ENCODE results near the gene SUSD6. TPM values are rescaled to one million over a fixed set of nuclear protein-coding genes. Genes with fewer than 3 reads are reported as not detected.

The SUSD6 gene
- total RNA-seq, 1 donor from 2014 or later, result 9.2 TPM

GRCh38 chr14:69671365-69672030 is 60.1 kb downstream of the SUSD6 start:
- DNase-seq (ENCODE audit: low read depth, low spot score), result no peak

- no peak for DNase-seq (ENCODE audit: low read depth, low spot score)
Observed at GRCh38 chr14:69672356-69672755, 61.0 kb downstream of the SUSD6 start.

GRCh38 chr14:69673104-69673503 is 61.7 kb downstream of the SUSD6 start:
- DNase-seq (ENCODE audit: low read depth, low spot score), result no peak

GRCh38 chr14:69673578-69674305 is 62.3 kb downstream of the SUSD6 start:
- no peak for DNase-seq (ENCODE audit: low read depth, low spot score)

DNA sequence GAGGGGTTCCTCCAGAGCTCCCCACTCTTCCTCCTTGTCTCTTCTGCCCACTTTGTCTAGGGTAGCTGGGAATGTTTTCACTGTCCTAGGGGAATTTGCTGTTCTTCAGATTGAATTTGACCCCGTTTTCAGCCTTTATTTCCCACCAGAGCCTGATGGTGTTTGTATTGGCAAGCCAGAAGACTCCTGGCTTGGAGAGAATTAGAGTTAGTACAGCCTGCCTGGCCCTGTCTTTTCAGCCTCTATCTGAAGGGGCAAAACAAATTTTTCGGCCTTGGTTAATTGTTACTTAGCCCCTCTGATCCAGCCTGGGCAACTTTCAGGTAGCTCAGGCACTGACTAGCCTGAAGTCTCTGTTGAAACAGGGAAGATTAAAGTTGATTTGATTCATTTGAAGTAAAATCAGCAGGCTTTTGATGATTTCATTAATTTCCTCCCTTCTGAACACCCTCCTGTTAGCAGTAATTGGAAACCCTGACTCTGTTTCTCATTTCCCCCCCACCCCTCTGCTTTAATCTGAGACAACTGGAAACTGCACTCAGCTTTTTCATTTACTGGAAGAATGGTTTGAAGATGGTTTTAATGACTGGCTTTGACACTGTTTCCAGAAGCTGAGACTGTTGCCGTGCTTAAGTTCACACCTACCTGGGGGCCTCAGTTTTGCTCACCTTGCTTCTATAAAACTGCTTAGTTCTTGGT is 63.3 kb downstream of the SUSD6 start:
- no peak for DNase-seq (ENCODE audit: low read depth, low spot score)

DNA sequence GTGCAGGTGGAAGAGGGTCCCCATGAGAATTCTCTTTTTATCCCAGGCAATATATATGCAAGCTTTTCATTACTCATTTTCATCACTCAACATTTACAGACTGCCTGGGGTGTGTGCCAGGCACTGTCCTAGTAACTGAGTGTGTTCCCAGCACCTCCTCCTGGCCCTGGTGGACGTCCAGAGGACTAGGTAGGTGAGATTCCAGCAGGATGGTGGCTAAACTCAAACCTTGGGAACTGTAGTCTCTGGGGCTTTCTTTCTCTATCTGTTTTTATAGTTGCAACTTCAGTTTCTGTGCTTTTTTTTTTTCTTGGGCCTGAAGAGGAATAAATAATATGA is 63.8 kb downstream of the SUSD6 start:
- no peak for DNase-seq (ENCODE audit: low read depth, low spot score)

- no peak for DNase-seq (ENCODE audit: low read depth, low spot score)
Observed at GRCh38 chr14:69675877-69676416, 64.6 kb downstream of the SUSD6 start.

DNA sequence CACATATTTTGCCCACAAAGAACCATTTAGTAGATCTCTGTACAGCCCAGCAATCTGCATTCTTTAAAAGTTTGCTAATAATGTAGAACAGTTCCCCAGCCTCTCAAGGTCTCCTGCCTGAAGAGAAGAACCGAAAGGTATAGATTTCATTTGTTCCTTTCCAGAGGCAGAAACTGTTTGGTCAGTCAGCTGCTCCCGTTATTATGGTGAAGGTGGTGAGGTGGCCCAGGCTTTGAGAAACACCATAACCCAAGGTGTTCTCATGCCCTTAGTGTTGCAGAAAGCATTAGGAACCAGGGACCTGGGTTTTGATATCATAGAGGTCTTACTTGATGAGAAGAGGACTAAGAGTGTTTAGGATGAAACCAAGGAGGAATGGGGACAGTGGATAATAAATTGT is 65.3 kb downstream of the SUSD6 start:
- no peak for DNase-seq (ENCODE audit: low read depth, low spot score)

- no peak for DNase-seq (ENCODE audit: low read depth, low spot score)
Observed at GRCh38 chr14:69680297-69680696, 68.9 kb downstream of the SUSD6 start.

- no peak for DNase-seq (ENCODE audit: low read depth, low spot score)
Observed at GRCh38 chr14:69682136-69682535, 70.7 kb downstream of the SUSD6 start.

DNA sequence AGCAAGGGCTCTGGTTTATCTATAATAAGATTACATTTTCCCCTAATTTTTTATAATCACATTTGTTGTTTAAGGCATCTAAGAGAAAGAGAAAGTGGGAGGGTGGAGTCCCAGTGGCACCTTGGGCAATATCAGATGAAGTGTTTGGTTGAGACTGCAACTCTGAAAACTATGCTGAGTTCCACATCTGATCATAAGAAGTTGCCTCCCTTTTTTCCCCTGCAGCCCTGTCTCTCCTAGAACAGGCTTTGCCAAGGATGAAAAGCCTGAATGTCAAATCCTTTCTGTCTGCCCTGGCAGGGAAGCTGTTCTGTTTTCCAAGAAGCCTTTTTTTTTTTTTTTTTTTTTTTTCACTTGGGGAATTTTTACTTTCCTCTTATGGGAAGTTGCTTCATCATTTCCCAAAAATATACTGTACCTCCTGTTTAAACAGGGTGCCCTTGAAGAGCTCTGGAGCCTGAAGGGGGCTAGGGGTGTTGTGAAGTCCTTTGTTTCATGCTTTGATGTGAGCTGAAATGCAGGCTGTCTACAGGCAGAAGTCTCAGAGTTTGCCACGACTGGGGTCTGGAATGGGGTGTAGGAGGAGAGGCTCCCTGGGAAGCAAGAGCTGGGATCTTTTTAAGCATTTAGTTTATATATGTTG is 71.3 kb downstream of the SUSD6 start:
- DNase-seq (ENCODE audit: low read depth, low spot score), result no peak

DNA sequence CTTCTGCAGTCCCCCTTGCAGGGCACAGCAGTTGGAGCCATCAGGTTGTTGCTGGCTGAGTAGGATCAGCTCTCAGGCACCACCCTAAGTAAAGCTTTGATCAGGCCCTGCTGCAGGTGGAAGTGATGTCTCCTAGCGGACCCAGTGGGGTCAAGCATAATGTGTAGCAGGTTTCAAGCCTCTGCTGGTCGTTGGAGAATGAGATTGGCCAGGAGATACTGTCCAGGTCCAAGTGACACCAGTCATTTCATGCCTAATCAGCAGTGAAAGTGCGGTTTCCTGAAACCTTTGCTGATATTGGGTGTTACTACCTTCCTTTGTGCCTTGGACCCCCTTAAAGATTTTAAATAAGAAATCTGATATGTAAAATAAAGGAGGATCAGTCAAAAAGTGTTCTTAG is 72.6 kb downstream of the SUSD6 start:
- DNase-seq (ENCODE audit: low read depth, low spot score), result no peak

DNA sequence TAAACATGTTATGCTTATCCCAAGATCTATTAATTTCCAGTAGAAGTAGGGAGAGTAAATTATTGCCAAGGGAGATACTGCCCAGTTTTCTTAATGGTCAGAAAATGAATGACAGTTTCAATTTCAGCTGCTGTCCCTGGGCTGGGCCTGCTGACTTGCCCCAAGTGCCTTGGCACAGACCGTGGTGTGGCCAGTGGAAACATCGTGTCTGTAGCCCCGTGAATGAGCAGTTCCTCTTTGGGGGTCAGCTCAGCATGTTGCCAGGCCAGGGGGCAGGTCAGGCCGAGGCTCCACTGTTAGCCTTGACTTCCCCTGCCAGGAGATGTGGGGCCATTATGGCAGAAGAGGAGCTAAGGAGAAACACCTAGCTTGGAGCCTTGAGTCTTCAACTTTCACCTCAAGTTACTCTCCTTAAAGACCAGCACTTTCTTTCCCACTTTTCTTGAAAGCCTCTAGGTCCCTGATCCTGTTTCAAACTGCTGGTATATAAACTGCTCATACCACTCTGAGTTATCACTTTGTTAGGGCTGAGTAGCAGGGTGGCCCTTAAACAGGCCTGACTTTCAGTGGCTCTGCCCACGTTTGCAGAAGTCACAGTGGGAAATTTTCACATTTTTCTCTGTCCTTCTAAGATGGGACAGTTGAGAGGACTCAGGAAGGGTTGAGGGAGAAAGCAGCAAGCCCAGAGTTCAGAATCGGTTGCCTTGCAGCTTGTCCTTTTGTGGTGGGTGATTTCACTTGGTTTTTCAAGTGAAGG is 73.2 kb downstream of the SUSD6 start:
- no peak for DNase-seq (ENCODE audit: low read depth, low spot score)

- no peak for DNase-seq (ENCODE audit: low read depth, low spot score)
Observed at GRCh38 chr14:69685218-69685616, 73.8 kb downstream of the SUSD6 start.

DNA sequence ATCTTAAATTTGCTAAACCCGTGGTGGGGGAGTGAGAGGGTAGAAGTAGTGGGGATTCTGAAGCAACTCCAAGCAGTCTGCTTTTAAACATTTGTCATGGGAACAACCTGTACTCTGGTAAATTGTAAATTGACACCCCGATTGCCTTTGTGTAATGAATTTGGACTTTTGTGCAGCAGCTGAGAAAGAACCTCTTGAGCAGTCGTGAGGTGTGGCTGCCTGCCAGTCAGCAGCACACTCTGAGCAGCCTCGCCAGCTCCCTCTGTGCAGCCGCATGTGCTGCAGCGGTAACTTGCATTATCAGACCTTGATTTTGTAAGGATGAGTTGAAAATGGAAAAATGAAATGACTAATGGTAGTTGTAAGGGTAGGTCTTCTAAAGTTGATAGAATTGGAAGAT is 74.3 kb downstream of the SUSD6 start:
- DNase-seq (ENCODE audit: low read depth, low spot score), result no peak

DNA sequence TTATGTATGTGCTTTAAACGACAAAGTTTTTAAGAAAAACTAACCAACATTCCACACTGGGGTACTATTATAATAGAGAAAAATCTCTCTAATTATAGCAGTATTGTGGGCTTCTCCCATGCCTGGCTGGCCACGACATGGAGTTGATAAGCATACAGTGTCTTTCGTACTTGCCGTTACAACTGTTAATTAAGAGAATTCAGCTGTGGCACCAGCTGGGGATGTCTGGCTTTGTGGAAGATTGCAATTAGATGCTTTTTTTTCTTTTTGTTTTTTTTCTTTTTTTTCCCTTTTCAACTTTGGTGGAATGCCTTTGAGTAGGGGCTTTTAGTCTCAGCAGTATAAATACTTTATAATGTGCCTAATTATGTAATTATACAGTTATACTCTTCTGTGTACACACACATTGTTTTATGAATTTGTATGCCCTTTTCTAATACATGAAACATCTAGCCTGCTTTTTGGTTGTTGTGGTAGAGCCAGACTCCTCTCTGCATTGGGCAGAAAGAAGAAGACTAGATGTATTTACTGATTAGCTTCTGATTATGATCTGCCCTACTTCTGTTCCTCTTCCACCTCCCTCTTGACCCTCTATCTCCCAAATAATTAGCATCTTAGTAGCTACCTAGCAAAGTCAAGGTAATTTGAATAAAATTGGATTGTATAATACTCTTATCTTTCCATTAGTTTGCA is 76.4 kb downstream of the SUSD6 start:
- no peak for DNase-seq (ENCODE audit: low read depth, low spot score)

GRCh38 chr14:69688299-69688649 is 76.9 kb downstream of the SUSD6 start:
- DNase-seq (ENCODE audit: low read depth, low spot score), result no peak

GRCh38 chr14:69690042-69690441 is 78.6 kb downstream of the SUSD6 start:
- DNase-seq (ENCODE audit: low read depth, low spot score), result no peak

DNA sequence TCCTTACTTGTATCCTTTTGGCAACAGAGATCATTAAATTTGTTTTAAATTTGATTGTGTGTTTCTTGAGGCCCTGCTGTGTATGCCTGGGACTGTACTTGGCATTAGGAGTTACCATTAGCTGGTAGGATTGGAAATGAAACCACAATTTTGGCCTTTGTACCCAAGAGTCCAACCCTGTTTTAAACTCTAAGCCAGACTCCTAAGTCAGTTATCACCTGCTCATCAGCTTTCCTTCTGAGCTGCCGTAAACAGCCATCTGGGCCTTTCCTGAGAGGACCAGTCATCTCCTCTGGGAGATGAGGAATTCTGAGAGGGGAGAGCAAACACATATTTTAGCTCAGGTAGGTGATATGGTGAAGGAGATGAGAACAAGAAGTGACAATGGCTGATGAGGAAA is 81.2 kb downstream of the SUSD6 start:
- no peak for DNase-seq (ENCODE audit: low read depth, low spot score)

DNA sequence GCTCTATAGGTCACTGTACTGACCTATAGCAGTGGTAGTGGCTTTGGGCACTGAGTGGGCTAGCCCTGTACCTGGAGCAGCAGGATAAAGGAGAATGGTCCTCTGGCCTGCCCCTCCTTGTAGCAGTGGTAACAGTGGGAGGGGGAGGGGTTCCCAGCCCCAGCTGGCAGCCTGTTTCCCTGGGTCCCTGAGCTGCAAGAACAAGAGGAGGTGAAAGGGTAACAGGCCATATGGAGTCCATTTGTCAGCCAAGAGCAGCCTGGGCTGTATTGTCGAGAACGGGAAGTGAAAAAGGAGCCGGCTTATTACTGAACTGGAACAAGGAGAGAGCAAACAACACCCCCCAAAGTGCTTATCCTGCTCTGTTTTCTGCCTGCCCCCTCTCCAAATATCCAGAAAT is 81.7 kb downstream of the SUSD6 start:
- no peak for DNase-seq (ENCODE audit: low read depth, low spot score)

Data from pulmonary artery endothelial cell (primary cell).